ENCODE results near the gene KIAA0513. TPM values are rescaled to one million over a fixed set of nuclear protein-coding genes. Genes with fewer than 3 reads are reported as not detected.

KIAA0513 gene
- total RNA-seq, 1 donor from 2014 or later: 10.6 TPM

GRCh38 chr16:85007496-85008214, 19.9 kb upstream of the KIAA0513 start:
- Mint-ChIP-seq H3K36me3 (ENCODE audit: unreplicated experiment) (peaks cover 2% of the 10 kb centered on the region), H3K9me3 (ENCODE audit: unreplicated experiment) (no peaks in the 10 kb centered on the region), H3K27ac (ENCODE audit: unreplicated experiment) (peak overlapping the region; percentile 35), H3K4me3 (ENCODE audit: unreplicated experiment) (peak overlapping the region; percentile 8), H3K27me3 (ENCODE audit: unreplicated experiment) (no peaks in the 10 kb centered on the region), H3K4me1 (ENCODE audit: unreplicated experiment) (peaks cover 74% of the 10 kb centered on the region)
- no peak for DNase-seq (ENCODE audit: extremely low spot score, unreplicated experiment)
- TF ChIP-seq CTCF (IDR thresholded peaks at IDR 0.05): no peak

DNA sequence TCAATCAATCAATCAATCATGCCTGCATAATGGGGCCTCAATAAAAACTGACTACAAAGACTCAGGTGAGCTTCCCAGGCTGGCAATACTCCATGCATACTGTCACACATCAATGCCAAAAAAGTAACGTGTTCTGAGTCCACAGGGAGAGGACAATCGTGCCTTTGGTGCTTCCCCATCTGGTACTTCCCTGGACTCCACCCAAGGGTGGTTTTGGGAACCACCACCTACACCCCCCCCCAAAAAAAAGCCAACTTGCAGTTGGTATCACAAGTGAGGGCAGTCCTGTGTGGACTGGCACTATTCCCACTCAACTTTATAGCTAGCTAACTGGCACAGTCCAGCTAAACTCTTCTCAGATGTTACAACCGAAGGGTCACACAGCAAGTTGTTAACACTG, 19.3 kb upstream of the KIAA0513 start:
- no peak for DNase-seq (ENCODE audit: extremely low spot score, unreplicated experiment)
- H3K9me3 Mint-ChIP-seq (ENCODE audit: unreplicated experiment): no peaks in the 10 kb centered on the region
- peaks cover 68% of the 10 kb centered on the region for H3K4me1 Mint-ChIP-seq (ENCODE audit: unreplicated experiment)
- TF ChIP-seq CTCF (IDR thresholded peaks at IDR 0.05): no peak
- no peak overlapping the region for H3K27ac Mint-ChIP-seq (ENCODE audit: unreplicated experiment)
- H3K36me3 Mint-ChIP-seq (ENCODE audit: unreplicated experiment): peaks cover 2% of the 10 kb centered on the region
- H3K27me3 Mint-ChIP-seq (ENCODE audit: unreplicated experiment): no peaks in the 10 kb centered on the region
- no peak overlapping the region for H3K4me3 Mint-ChIP-seq (ENCODE audit: unreplicated experiment)

DNA sequence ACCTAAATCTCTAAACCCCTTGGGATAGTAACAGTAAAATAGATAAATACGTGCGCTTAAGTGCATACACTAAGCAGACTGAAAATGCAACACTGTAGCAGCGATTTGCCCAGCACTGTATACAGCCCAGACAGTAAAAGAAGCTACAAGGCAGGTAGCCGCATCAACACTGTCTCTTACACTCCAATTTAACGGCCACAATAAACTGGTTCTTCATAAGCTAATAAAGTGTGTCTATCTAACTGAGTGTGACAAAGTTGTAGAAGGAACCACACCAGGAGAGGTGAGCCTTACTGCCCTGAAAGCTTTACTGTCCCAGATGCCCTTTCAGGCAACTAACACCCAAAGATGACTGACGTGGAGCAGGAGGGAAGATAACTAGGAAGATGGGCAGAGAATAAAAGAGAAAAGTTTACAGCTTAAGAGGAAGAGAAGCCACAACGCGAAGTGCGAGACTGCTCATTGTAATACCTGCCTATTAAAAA, 17.1 kb upstream of the KIAA0513 start:
- Mint-ChIP-seq H3K4me1 (ENCODE audit: unreplicated experiment) (peaks cover 47% of the 10 kb centered on the region), H3K9me3 (ENCODE audit: unreplicated experiment) (no peaks in the 10 kb centered on the region), H3K4me3 (ENCODE audit: unreplicated experiment) (peak overlapping the region; percentile 87), H3K27ac (ENCODE audit: unreplicated experiment) (peak overlapping the region; percentile 95), H3K27me3 (ENCODE audit: unreplicated experiment) (no peaks in the 10 kb centered on the region), H3K36me3 (ENCODE audit: unreplicated experiment) (peaks cover 2% of the 10 kb centered on the region)
- DNase-seq (ENCODE audit: extremely low spot score, unreplicated experiment): no peak
- TF ChIP-seq CTCF (IDR thresholded peaks at IDR 0.05): no peak

DNA sequence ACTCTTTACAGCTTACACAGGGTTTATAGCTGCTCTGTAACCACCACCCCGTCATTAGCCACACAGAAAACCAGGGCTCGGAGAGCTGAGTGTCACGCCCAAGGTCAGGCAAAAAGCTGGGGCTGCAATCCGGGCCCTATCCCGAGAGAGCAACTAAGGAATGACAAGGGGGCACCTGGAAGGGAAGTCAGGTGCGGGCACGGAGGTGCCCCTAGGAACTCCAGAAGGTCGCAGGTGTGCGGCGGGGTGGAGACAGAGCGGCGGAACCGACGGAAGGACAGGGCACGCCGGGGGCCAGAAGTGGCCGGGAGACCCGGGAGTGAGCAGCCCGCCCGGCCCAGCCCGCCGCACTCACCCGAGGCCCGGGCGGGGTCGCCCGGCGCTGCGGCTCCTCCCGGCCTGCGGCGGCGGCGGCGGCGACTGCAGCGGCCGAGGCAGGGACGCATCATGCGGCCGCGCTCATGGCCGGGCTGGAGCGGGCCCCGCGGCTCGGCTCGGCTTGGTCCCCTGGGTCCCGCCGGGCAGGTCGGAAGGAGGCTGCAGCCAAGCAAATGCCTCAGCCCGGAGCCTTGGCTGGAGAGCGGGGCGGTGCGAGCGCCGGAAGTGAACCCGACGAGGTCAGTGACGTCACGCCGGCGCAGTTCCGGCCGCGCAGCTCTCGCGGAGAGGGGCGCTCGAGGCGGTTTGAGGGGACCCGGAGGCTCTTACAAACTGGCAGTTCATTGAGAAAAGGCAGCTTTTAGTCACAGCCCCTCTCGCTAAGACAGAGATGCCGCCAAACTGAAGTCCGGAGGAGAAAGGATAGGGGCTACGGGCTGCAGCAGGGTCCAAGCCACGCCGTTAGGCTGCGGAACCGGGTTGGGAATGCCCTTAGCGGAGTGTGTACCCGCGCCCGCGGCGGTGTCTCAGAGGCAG, 16.4 kb upstream of the KIAA0513 start, which contains the start of gene ZDHHC7:
TSS of gene ZDHHC7 (minus strand) at position 605 of the 915 bp plus-strand sequence. CDS start 20,917 bp downstream, outside the sequence.
- Mint-ChIP-seq H3K4me3 (ENCODE audit: unreplicated experiment) (peak within 1 kb of the TSS; percentile 97), H3K4me1 (ENCODE audit: unreplicated experiment) (peaks cover 45% of the 10 kb centered on the region), H3K36me3 (ENCODE audit: unreplicated experiment) (peaks cover 2% of the 10 kb centered on the region), H3K27ac (ENCODE audit: unreplicated experiment) (peak within 1 kb of the TSS; percentile 100), H3K27me3 (ENCODE audit: unreplicated experiment) (no peaks in the 10 kb centered on the region), H3K9me3 (ENCODE audit: unreplicated experiment) (no peaks in the 10 kb centered on the region)
- DNase-seq (ENCODE audit: extremely low spot score, unreplicated experiment): peak; percentile 93
- peak; percentile 3 for TF ChIP-seq CTCF (IDR thresholded peaks at IDR 0.05)
